PFSK-1 (cell line): ENCODE data around the gene FOXD1.

Experiments used
- FOXP2 ChIP-seq: optimal IDR thresholded peaks from 2 replicates; pipeline ENCODE3; 2011; ENCODE audit warnings: borderline replicate concordance, control low read depth, inconsistent platforms; ENCODE audit not compliant: insufficient read depth; ENCODE audit errors: extremely low read length, extremely low read depth
- POLR2AphosphoS5 ChIP-seq: IDR thresholded peaks from 2 replicates; pipeline ENCODE4 v1.6.1; 2012; ENCODE audit warnings: low read depth, mild to moderate bottlenecking, control low read depth, low read length, moderate library complexity
- TAF1 ChIP-seq: IDR thresholded peaks from 2 replicates; pipeline ENCODE4 v1.6.1; 2012; ENCODE audit warnings: low read length, control low read depth, borderline replicate concordance; ENCODE audit not compliant: insufficient read depth

DNA sequence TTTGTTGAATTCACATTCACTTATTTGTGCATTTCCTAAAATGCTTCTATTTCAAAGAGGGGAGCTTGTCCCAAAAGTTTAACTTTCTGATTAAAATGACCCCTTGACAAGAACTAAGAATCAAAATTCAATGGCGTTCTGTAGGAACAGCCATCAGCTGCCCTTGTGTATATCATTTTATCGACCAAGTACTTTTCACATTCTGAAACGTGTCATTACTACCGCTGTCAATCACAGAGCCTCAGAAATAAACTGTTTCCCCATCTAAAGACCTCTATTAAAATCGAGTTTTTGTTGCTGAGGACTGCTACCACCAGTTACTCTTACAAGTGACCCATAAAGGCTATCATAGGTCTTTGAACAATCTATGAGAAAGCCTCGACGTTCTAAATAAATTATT is 1.6 kb upstream of the FOXD1 start:
- TF ChIP-seq TAF1 (no peak), POLR2AphosphoS5 (no peak), FOXP2 (no peak)
